Activated naive CD8-positive, alpha-beta T cell treated with anti-CD3 and anti-CD28 coated beads, Interleukin-2, amount 50 U/mL, for 24 hours (primary cell): ENCODE measurements around the gene PERP.
"Not testable (repeated sequence)": the region's sequence is repeated elsewhere in the genome, so short reads cannot be mapped to it uniquely, and the experiment has no call there.

Experiments used
- ATAC-seq: fragments of 150-1000 bp; cut with Tn5 transposase; one replicate; pipeline ENCODE4 v1.10.0; 2021
- DNase-seq: peaks from one replicate; pipeline ENCODE4 v3.0.0; 2021
- H3K27ac Mint-ChIP-seq: one replicate; pipeline ENCODE4 v1.8.0; 2021; ENCODE audit warnings: mild to moderate bottlenecking, mixed read lengths
- H3K27me3 Mint-ChIP-seq: one replicate; pipeline ENCODE4 v1.8.0; 2021; ENCODE audit warnings: mixed read lengths
- H3K36me3 Mint-ChIP-seq: one replicate; pipeline ENCODE4 v1.8.0; 2021; ENCODE audit warnings: low read depth, mixed read lengths
- H3K4me1 Mint-ChIP-seq: one replicate; pipeline ENCODE4 v1.8.0; 2021; ENCODE audit warnings: mixed read lengths
- H3K4me3 Mint-ChIP-seq: one replicate; pipeline ENCODE4 v1.8.0; 2021; ENCODE audit warnings: mild to moderate bottlenecking, moderate library complexity, mixed read lengths
- H3K9me3 Mint-ChIP-seq: one replicate; pipeline ENCODE4 v1.8.0; 2021; ENCODE audit warnings: mixed read lengths

The PERP gene

DNA sequence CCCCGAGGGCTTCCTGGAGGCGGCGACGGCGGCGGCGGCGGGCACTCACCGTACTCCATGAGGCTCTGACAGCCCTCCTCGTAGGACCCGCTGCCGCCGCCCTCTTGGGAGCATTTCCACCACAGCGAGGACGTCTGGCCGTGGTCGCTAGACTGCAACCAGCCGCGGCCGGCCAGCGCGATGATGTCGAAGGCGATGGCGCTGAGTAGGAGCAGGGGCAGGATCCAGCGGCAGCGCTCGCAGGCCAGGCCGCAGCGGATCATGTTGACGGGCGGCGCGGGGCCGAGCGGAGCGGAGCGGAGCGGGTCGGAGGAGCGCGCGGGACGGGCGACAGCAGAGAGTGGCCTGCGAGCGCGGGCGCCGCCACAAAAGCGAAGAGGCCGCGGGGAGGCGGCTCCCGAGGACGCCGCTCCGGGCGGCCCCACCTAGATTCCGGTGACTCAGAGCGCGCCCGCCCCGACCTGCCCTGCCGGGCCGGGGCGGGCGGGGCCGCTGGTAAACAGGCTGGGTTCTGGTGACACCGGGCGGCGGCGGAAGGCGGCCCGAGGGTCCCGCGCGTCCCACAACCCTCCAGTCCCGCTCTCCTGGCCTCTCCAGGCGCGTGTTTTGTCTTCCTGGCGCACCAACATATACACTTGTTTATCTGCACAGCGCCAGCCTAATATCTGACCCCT is at the start of gene PERP:
TSS of gene PERP (minus strand) at position 342 of the 674 bp plus-strand sequence. CDS start at position 263, 79 bp downstream.
- Mint-ChIP-seq H3K36me3 (no peaks in the 10 kb centered on the region), H3K4me3 (peak within 1 kb of the TSS; percentile 83), H3K27me3 (peaks cover 37% of the 10 kb centered on the region), H3K9me3 (no peaks in the 10 kb centered on the region), H3K4me1 (peaks cover 19% of the 10 kb centered on the region), H3K27ac (peak within 1 kb of the TSS; percentile 45)
- peak; percentile 71 for DNase-seq
- ATAC-seq: peak; percentile 90

DNA sequence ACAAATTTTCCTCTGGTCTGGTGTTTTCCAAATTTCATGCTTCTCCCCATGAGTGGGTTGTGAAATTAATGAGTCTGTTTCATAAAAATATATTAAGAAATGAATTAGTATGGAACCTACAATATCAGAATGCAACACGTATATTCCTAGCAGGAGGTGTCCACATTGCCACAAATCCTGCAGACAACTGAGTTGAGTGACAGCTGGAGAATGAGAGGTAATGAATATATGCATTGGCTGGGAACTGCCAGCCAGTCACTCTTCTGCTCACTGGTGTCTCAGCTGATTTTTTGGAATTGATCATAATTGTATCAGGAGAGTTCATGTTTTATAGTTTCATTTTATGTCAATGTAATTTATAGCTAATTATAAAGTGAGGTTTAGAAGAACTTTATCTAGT is 48.2 kb upstream of the PERP start:
- Mint-ChIP-seq H3K27me3 (peaks cover 40% of the 10 kb centered on the region), H3K36me3 (no peaks in the 10 kb centered on the region), H3K4me1 (no peaks in the 10 kb centered on the region), H3K27ac (no peak overlapping the region), H3K9me3 (peaks cover 18% of the 10 kb centered on the region), H3K4me3 (no peak overlapping the region)
- DNase-seq: no peak
- no peak for ATAC-seq

DNA sequence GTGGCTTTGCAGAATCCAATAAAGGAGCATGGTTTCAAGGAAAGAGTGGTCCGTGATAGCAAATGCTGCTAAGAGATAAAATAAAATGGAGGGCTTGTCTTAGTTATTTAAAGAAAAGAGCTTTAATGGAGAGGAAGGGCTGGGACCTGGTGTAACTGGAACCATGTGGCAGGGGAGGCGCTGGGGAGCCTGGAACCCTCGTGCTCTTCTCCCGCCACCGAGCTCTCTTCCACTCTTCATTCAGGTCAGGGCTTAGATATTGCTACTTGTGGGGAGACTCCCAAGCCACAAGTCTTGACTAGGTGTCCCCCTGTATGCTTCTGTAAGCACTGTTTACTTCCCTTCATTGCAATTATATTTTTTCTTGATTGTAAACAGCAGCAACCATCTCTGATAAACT is 39.3 kb upstream of the PERP start:
- Mint-ChIP-seq H3K27ac (no peak overlapping the region), H3K4me3 (no peak overlapping the region), H3K4me1 (no peaks in the 10 kb centered on the region), H3K36me3 (no peaks in the 10 kb centered on the region), H3K9me3 (peaks cover 10% of the 10 kb centered on the region), H3K27me3 (peaks cover 25% of the 10 kb centered on the region)
- DNase-seq (no peak), ATAC-seq (no peak)

DNA sequence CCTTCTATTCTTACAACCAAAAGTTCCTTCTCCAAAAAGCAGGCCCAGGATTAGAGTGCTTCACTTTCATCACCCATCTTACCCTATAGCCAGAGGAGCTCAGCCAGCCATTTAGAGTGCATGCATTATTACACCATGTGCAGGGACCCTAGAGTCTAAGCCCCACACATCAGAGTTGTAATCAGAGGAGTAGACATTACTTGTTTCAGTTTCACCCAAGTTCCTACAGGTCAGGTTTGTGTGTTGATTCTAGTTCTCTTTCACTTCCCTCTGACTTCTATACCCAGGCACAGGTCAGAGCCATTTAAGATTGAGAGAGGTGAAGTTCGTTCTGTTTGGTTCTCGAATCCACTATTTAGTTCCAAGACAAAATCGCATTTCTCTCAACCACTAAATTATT is 38.2 kb upstream of the PERP start:
- H3K4me3 Mint-ChIP-seq: no peak overlapping the region
- DNase-seq: no peak
- ATAC-seq: no peak
- H3K27me3 Mint-ChIP-seq: peaks cover 25% of the 10 kb centered on the region
- no peaks in the 10 kb centered on the region for H3K4me1 Mint-ChIP-seq
- H3K9me3 Mint-ChIP-seq: peaks cover 10% of the 10 kb centered on the region
- H3K36me3 Mint-ChIP-seq: no peaks in the 10 kb centered on the region
- no peak overlapping the region for H3K27ac Mint-ChIP-seq

DNA sequence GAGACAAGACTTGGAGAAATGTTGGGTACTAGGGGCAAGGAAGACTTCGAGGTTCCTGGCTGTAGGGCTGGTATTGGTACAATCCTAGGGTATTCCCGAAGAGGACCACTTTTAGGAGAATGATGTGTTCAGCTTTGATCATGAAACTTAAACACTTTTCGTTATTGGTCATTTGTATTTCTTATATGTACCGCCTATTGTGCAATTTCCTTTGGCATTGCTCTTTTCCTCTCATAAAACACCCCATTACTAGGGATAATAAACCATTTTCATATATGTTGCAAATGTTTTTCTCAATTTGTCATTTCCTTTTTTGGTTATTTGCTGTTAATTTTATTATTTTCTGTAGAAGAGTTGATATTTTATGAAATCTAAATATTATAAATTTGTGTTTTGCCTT is 35.6 kb upstream of the PERP start:
- peaks cover 17% of the 10 kb centered on the region for H3K27me3 Mint-ChIP-seq
- H3K27ac Mint-ChIP-seq: no peak overlapping the region
- H3K4me3 Mint-ChIP-seq: no peak overlapping the region
- ATAC-seq (no peak), DNase-seq (no peak)
- no peaks in the 10 kb centered on the region for H3K36me3 Mint-ChIP-seq
- no peaks in the 10 kb centered on the region for H3K4me1 Mint-ChIP-seq
- H3K9me3 Mint-ChIP-seq: peaks cover 10% of the 10 kb centered on the region

DNA sequence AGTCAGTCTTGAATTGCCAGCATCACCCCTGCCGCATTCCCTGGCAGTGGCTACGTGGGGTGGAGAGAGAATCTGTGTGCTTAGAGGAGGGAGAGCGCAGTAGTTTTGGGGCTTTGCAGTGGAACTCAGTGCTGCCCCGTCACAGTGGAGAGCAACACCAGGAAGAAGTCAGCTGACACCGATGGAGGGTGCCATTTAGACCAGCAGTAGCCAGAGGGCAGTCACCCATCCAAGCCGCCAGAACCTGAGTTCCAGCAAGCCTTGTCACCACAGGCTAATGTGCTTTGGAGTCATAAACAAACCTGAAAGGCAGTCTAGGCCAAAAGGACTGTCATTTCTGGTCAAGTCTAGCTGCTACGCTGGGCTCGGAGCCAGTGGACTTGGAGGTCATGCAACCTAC is 22.0 kb upstream of the PERP start:
- H3K27me3 Mint-ChIP-seq: peaks cover 11% of the 10 kb centered on the region
- DNase-seq (no peak), ATAC-seq (no peak)
- H3K9me3 Mint-ChIP-seq: no peaks in the 10 kb centered on the region
- no peaks in the 10 kb centered on the region for H3K4me1 Mint-ChIP-seq
- H3K4me3 Mint-ChIP-seq: no peak overlapping the region
- H3K36me3 Mint-ChIP-seq: no peaks in the 10 kb centered on the region
- no peak overlapping the region for H3K27ac Mint-ChIP-seq

DNA sequence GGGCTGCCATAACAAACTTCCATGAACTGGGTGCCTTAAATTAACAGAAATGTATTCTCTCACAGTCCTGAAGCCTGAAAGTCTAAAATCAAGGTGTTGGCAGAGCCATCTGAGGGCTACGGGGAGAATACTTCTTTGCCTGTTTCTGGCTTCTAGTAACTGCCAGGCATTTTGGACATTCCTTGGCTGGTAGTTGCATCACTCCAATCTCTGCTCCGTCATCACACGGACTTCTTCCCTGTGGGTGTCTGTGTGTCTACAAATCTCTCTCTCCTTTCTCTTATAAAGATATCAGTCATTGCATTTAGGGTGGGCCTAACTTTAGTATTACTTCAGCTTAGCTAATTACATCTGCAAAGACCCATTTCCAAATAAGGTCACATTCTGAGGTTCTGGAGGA is 20.9 kb upstream of the PERP start:
- Mint-ChIP-seq H3K27ac (no peak overlapping the region), H3K36me3 (no peaks in the 10 kb centered on the region), H3K4me1 (no peaks in the 10 kb centered on the region), H3K27me3 (peaks cover 11% of the 10 kb centered on the region), H3K4me3 (no peak overlapping the region), H3K9me3 (no peaks in the 10 kb centered on the region)
- no peak for ATAC-seq
- DNase-seq: no peak

DNA sequence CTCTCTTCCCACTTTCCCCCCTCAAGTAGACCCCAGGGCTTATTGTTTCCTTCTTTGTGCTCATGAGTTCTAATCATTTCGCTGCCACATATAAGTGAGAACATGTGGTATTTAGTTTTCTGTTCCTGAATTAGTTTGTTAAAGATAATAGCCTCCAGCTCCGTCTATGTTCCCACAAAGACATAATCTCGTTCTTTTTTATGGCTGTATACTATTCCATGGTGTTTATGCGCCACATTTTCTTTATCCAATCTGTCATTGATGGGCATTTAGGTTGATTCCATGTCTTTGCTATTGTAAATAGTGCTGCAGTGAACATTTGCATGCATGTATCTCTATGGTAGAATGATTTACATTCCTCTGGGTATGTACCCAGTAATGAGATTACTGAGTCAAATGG is 16.9 kb upstream of the PERP start:
- Mint-ChIP-seq H3K27me3 (peaks cover 7% of the 10 kb centered on the region), H3K4me1 (no peaks in the 10 kb centered on the region), H3K27ac (no peak overlapping the region), H3K36me3 (no peaks in the 10 kb centered on the region), H3K4me3 (no peak overlapping the region), H3K9me3 (no peaks in the 10 kb centered on the region)
- no peak for DNase-seq
- ATAC-seq: no peak

DNA sequence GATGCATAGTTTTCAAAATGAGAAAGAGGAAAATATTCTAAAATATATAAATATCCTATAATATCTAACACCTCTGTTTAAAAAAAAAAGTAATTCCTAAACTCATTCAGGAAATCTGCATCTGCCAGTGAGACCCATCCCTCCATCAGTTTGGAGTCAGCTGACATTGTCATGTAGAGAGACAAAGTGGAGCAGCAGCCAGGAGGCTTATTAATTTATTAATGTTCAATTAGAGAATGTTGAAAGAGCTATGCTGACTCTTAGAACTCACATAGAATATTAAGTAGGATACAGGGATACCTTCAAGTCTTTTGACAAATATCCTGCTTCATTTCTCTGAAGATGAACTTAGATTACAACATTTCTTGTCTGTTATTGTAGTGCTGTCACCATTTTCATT is 12.8 kb upstream of the PERP start:
- ATAC-seq (no peak), DNase-seq (no peak)
- Mint-ChIP-seq H3K9me3 (no peaks in the 10 kb centered on the region), H3K27ac (no peak overlapping the region), H3K27me3 (peaks cover 16% of the 10 kb centered on the region), H3K4me1 (peaks cover 1% of the 10 kb centered on the region), H3K4me3 (no peak overlapping the region), H3K36me3 (no peaks in the 10 kb centered on the region)

DNA sequence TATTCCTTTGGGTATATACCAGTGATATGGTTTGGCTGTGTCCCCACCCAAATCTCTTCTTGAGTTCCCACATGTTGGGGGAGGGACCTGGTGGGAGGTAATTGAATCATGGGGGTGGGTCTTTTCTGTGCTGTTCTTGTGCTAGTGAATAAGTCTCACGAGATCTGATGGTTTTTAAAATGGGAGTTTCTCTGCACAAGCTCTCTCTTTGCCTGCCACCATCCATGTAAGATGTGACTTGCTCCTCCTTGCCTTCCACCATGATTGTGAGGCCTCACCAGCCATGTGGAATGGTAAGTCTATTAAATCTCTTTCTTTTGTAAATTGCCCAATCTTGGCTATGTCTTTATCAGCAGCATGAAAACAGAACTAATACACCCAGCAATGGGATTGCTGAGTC is 12.0 kb upstream of the PERP start:
- peaks cover 15% of the 10 kb centered on the region for H3K27me3 Mint-ChIP-seq
- H3K9me3 Mint-ChIP-seq, H3K36me3 Mint-ChIP-seq, ATAC-seq, H3K4me3 Mint-ChIP-seq, DNase-seq, H3K4me1 Mint-ChIP-seq, H3K27ac Mint-ChIP-seq: not testable (repeated sequence)

DNA sequence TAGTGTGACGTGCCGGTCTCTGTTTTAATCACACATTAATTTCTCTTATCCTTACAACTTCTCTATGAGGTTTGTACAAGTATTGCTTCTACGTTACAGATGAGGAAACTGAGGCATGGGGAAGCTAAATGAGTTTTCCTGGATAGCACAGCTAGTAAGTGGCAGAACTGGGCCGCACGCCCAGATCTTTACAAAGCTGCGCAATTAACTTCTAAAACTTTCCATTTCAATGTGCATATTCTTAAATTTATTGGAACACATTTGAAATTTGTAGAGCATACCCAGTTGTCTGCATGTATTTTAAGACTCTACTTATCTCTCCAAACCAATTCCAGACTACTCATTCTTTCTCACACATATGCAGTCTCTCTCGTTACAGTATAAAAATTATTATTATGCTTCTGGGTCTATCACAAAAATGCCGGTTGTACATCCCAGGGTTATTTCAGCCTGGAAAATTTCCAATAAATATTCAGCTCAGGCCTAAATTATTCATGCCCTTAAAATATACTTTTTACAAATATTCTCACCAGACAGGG is 10.2 kb upstream of the PERP start:
- no peak for DNase-seq
- no peaks in the 10 kb centered on the region for H3K36me3 Mint-ChIP-seq
- H3K9me3 Mint-ChIP-seq: no peaks in the 10 kb centered on the region
- peaks cover 1% of the 10 kb centered on the region for H3K4me1 Mint-ChIP-seq
- ATAC-seq: no peak
- H3K27ac Mint-ChIP-seq: no peak overlapping the region
- H3K27me3 Mint-ChIP-seq: peaks cover 19% of the 10 kb centered on the region
- no peak overlapping the region for H3K4me3 Mint-ChIP-seq

DNA sequence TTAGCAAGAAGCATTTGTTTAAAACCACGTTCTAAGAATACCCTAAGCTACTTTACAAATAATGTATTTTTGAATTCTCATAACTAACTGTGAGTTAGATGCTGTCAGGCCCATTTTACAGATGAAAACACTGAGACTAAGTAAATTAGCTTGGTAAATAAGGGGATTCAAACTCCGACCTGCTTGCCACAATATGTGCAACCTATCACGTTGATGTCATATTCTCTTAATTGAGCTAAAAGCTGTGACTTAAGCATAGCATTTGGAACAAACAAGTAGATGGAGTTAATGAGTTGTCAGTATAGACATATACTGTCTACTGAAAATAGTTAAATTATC is 9.4 kb upstream of the PERP start:
- Mint-ChIP-seq H3K27ac (no peak overlapping the region), H3K27me3 (peaks cover 16% of the 10 kb centered on the region), H3K4me3 (no peak overlapping the region), H3K4me1 (peaks cover 1% of the 10 kb centered on the region), H3K36me3 (no peaks in the 10 kb centered on the region), H3K9me3 (no peaks in the 10 kb centered on the region)
- DNase-seq (no peak), ATAC-seq (no peak)

DNA sequence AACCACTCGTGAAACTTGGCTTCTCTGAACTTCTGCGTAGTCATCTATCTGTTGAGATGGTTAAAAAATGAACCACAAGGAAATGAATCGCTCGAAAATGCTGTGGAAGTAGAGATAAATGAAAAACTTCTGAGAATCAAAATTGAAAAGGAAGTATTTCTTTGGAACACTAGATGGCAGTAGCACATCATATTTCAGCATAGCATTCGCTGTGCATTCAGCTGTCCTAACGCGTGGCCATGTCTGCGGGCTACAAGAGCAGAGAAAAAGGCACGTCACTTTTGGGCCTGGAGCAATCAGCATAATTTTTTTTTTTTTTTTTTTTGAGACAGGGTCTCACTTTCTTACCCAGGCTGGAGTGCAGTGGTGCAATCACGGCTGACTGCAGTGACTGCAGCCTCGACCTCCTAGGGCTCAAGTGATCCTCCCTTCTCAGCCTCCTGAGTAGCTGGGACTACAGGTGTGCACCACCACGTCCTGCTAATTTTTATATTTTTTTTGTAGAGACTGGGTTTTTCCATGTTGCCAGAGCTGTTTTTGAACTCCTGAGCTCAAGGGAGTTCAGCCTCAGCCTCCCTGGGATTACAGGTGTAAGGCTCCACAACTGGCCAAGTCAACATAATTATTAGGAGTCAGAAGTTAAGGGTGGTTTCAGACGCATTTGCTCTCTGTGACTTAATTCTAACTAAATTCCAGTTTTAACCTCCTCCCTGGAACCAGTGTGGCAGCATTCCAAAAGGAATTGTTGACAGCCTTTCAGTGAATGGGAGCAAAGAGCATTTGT is 8.8 kb upstream of the PERP start:
- Mint-ChIP-seq H3K36me3 (no peaks in the 10 kb centered on the region), H3K9me3 (no peaks in the 10 kb centered on the region), H3K4me1 (peaks cover 1% of the 10 kb centered on the region), H3K27ac (no peak overlapping the region), H3K4me3 (no peak overlapping the region), H3K27me3 (peaks cover 16% of the 10 kb centered on the region)
- DNase-seq: peak; percentile 21
- ATAC-seq: peak; percentile 77

DNA sequence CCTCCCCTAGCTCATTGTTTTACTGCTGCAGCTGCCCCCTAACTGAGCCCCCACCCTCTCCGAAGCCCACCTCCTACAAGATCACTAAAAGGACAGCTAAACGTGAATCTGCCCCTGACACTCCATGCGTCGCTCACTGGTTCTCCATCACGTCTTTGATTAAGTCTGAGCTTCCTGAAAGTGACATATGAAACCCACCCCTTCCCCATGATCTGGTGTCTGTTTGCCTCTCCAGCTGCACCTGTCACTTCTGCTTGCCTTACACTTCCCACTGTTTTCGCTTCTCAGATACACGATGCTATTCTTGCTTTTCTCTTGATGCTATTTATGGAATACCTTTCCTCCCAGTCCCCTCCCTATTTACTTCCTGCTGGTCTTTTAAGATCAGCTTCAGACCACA is 8.0 kb upstream of the PERP start:
- no peak overlapping the region for H3K4me3 Mint-ChIP-seq
- H3K27me3 Mint-ChIP-seq: peaks cover 16% of the 10 kb centered on the region
- no peaks in the 10 kb centered on the region for H3K9me3 Mint-ChIP-seq
- ATAC-seq: no peak
- no peak overlapping the region for H3K27ac Mint-ChIP-seq
- DNase-seq: no peak
- H3K4me1 Mint-ChIP-seq: peaks cover 1% of the 10 kb centered on the region
- H3K36me3 Mint-ChIP-seq: no peaks in the 10 kb centered on the region

DNA sequence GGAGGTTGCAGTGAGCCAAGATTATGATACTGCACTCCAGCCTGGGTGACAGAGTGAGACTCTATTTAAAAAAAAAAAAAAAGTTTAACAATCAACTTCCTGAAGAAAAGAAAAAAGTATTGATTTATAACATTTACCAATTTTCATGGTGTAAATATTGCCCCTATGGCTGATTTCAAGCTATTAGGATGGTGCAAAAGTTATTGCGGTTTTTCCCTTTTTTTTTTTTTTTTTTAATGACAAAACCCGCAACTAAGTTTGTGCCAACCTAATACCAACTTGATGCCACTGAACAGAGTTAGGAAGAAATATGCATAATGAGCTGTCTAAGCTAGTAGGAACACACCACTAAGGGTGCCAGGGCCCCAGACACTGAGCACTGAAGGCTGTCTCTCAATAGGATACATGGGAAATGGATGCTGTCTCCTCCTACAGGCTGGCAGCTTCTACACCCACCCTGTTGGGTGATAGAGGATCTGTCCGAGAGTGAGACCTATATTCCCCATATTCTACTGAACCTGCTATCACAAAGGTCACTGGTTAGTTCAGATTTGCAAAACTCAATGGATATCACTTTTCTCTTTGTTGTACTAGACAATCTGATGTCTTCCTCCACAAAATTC is 6.5 kb upstream of the PERP start:
- ATAC-seq (no peak), DNase-seq (no peak)
- H3K27ac Mint-ChIP-seq: no peak overlapping the region
- H3K9me3 Mint-ChIP-seq: no peaks in the 10 kb centered on the region
- H3K27me3 Mint-ChIP-seq: peaks cover 21% of the 10 kb centered on the region
- no peaks in the 10 kb centered on the region for H3K36me3 Mint-ChIP-seq
- H3K4me1 Mint-ChIP-seq: peaks cover 5% of the 10 kb centered on the region
- H3K4me3 Mint-ChIP-seq: no peak overlapping the region
